HUDEP-2 (cell line): Measurements from ENCODE around the gene SSH2.
"Not testable (repeated sequence)": the region's sequence is repeated elsewhere in the genome, so short reads cannot be mapped to it uniquely, and the experiment has no call there.

Experiments used
- DNase-seq, 76 experiments: peaks; one replicate each; lab custom pipeline; 2025; ENCODE audit not compliant: unreplicated experiment in 76 of 76; lab: John Stamatoyannopoulos, UW

SSH2 gene

GRCh38 chr17:29930409-29931010, 482 bp upstream of the SSH2 start:
- peak in 4 of 76 experiments; percentile 15 to 56 (median 34) for DNase-seq

- DNase-seq, result peak in 44 of 76 experiments; percentile 3 to 64 (median 28)
These were observed 959 bp downstream of the SSH2 start for GRCh38 chr17:29929006-29929532.

- peak in 4 of 76 experiments; percentile 12 to 17 (median 14) for DNase-seq
These were observed 2.5 kb downstream of the SSH2 start for GRCh38 chr17:29927546-29927945.

DNA sequence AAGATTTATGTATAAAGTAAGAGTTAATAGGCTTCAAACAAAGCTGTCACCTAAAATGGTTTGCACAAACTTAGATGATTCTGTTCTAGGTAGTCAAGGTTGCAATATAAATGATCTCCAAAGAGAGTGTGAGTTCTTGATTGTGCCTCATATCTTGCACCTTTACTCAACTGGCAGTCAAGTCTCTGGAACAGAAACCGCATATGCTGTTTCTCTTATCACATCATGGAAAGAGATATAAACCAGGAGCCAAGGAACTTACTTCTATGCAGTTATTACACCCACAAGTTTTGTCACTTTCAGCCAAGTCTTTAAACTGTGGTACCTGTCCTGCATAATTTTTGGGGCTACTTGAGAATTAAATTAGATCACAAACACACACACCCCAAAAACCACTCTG, 5.2 kb downstream of the SSH2 start:
- DNase-seq, result peak in 7 of 76 experiments; percentile 10 to 48 (median 23)

DNA sequence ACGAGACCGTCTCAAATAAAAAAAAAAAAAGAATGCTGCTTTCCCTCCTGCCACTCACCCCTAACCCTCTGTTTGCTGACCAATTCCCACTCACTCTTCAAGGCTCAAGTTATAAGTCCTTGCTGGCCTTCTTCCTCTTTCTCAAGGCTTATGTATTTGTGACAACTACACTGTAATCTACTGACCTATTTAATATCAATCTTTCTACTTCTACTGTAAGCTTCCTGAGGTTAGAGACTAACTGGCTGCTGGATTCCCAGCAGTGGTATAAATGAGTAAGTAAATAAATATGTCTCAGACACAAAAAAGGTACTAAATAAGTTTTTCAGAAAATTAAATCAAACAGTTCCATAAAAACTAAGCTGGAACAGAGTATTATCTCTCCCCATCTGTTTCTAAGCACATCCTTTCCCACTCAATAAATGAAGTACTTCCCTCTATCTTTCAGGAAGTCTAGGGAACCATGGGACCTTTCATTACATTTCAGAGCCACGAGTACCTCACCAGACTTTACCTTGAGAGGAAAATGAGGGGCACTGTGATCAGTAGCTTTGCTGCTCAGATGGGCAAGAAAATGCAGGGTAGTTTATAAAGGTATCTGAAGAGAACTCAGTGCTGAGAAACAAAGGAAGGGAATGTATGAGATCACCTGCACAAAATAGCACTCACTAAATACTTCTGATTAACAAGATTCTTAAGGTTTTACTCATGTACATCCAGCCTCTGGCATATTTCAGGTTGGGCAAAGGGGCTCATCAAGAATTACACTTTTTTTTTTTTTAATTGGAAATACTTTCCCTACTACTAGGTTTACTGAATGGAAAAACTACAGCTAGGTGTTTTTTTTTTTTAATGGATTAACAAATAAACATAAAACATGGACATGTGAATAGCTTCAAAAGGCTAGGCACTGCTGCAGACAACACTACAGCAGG, 10.8 kb downstream of the SSH2 start:
- DNase-seq, result no peak

DNA sequence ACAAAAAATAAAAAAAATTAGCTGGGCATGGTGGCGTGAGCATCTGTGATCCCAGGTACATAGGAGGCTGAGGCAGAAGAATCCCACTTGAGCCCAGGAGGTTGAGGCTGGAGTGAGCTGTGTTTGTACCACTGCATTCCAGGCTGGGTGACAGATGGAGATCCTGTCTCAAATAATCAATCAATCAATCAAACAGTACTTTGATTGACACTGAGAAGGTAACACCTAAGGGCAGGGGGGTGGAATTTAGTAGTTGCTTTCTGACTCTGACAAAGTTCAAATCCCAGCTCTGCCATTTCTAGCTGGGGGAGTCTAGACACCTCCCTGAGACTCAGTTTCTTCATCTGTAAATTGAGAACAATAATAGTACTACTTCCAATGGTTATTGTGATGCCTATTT, 12.0 kb downstream of the SSH2 start:
- DNase-seq, result no peak

DNA sequence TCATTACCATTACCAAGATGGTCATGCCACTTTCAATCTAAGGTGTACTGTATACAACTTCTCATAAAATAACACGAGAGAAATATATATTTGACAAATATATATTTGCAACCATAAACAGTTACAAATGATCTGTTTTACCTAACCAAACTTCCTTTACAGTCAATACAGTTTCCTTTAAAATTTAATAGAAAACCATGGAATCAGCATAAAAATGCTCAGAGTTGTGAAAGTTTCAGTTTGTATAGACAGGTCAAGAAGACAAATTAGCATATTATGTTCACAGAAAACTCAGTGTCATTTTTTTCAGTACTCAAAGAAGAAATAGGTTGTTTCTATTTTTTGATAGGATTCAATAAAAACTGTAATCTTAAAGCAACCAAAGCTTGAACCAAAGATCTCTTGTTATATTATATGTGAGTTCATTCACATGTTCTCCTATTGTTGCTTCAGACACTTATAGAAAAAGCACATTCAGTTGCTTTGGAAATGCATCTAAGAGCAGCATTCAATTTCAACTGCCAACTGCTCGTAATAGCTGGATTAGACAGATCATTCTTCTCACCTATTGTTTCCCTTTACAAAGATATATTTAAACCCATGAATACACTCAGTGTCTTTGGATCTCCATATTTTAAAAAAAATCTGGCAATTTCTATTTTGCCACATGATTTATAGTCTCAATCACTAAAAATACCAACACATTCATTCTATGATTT, 15.1 kb downstream of the SSH2 start:
- DNase-seq, result no peak

- DNase-seq, result no peak
These were observed 18.3 kb downstream of the SSH2 start for GRCh38 chr17:29911641-29912177.

- DNase-seq, result no peak
These were observed 20.6 kb downstream of the SSH2 start for GRCh38 chr17:29909236-29910003.

DNA sequence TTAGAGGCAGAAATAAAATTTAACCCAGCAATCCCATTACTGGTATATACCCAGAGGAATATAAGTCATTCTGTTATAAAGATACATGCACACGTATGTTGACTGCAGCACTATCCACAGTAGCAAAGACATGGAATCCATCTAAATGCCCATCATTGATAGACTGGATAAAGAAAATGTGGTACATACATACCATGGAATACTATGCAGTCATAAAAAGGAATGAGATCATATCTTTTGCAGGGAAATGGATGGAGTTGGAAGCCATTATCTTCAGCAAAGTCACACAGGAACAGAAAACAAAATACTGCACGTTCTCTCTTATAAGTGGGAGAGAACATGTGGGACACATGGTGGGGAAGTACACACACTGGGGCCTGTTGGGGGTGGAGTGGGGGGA, 23.1 kb downstream of the SSH2 start:
- DNase-seq, result no peak

GRCh38 chr17:29905879-29906167, 24.2 kb downstream of the SSH2 start:
- DNase-seq, result no peak

DNA sequence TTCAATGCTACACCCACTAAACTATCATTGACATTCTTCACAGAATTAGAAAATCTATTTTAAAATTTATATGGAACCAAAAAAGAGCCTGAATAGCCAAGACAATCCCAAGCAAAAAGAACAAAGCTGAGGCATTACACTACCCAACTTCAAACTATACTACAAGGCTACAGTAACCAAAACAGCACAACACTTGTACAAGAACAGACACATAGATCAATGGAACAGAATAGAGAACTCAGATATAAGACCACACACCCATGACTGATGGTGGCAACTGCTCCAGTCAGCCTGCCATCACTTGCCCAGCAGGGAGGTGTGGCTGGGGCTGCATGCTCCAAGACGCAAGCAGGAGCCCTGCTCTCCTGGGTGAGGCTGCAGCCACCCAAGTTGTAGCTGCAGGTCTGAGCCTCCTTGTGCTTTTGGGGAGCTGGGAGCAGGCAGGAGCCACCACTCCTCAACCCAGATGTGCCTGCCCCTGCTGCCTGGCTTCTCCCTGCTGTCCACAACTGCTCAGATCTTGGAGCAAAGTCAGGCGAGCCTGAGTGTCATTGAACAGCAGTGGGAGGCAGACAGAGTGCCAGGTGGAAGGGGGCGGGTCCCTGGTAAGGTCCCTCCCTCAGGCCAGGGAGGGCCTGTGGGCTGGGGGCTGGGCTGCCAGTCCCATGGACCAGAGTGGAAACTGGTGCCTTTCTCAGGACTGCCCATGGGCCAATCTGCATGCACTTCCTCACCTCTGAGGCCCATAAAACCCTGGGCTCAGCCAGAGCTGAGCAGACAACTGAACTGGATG, 24.7 kb downstream of the SSH2 start:
- DNase-seq, result no peak

DNA sequence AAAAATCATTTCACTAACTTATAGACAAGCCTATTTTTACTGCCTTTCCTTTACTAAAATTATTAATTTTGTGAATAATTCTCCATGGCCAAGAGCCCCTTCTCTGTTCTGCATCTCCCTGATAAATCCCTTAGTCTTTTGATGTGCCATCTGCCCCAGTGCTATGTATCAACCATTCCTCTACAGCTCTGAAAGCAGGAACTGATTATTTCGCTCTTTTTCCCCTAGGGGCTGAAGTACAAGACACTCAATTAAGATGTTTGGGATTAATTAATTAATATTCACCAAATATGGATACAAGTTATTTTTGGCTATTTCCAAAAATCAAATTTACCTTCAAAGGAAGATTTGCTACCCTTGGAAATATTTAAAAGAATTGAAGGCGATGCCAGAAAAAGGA, 26.6 kb downstream of the SSH2 start:
- no peak for DNase-seq

GRCh38 chr17:29897136-29897535, 32.9 kb downstream of the SSH2 start:
- not testable (repeated sequence) for DNase-seq

GRCh38 chr17:29892201-29892600, 37.8 kb downstream of the SSH2 start:
- no peak for DNase-seq

- DNase-seq, result no peak
These were observed 38.9 kb downstream of the SSH2 start for GRCh38 chr17:29891131-29891530.

GRCh38 chr17:29885031-29885640, 44.9 kb downstream of the SSH2 start:
- no peak for DNase-seq

DNA sequence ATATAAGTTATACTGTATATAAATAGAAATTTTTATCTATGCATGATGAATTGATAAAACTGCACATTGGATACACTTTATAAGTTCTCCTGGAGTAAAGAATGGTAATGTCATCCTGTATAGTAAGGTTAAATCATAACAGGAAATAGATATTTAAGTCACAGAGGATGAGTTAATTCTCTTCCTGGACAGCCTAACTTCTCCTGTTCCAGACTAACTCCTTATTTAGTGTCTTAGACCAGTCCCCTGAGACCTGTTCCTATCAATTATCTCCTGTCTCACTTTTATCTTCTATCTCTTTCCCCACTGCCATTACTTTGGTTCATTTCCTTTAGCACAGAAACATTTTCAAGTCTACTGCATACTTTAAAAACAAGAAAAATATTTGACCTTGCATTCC, 46.5 kb downstream of the SSH2 start:
- DNase-seq, result no peak

GRCh38 chr17:29881256-29881655, 48.8 kb downstream of the SSH2 start:
- no peak for DNase-seq
